ENCODE results near the gene LILRA6.

DNA sequence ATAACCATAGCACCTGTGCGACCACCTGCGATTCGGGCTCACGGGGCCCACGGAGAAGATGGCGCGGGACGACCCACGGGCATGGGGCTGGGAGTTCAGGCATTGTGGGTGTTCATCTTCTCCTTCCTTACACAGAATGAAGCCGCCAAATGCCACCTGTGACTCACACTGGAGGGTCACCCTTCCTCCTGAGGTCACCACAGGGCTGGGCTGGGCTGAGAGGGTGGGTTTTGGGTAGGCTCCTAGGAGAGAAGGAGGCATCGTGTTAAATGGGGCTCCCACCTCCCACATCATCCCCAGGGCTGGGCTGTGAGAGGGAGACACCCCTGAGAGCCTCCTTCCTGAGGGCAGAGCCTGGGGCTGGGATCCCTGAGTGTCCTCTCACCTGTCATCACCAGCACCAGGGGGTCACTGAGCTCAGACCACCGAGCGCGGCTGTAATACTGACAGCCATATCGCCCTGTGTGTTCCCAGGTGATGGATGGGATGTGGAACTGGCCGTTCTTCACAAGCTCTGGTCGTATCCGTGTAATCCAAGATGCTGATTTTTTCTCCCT, 36.9 kb upstream of the LILRA6 start:
- TF ChIP-seq EP300 (IDR thresholded peaks at IDR 0.05; ENCODE audit: borderline replicate concordance) = no peak
- no peak for TF ChIP-seq RAD21 (IDR thresholded peaks at IDR 0.05; ENCODE audit: low read depth)
- TF ChIP-seq FOXM1 (IDR thresholded peaks at IDR 0.05; ENCODE audit: borderline replicate concordance, low read depth) = no peak
- no peak for TF ChIP-seq NFIC (IDR thresholded peaks at IDR 0.05)
- no peak for TF ChIP-seq CEBPB (IDR thresholded peaks at IDR 0.05)
- no peak for TF ChIP-seq TAF1 (IDR thresholded peaks at IDR 0.05; ENCODE audit: low read depth)
- TF ChIP-seq, protein P1, sequence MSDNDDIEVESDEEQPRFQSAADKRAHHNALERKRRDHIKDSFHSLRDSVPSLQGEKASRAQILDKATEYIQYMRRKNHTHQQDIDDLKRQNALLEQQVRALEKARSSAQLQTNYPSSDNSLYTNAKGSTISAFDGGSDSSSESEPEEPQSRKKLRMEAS (IDR thresholded peaks at IDR 0.05) = no peak
- no peak for TF ChIP-seq YY1 (IDR thresholded peaks at IDR 0.05; ENCODE audit: low read depth)
- TF ChIP-seq, protein P2, sequence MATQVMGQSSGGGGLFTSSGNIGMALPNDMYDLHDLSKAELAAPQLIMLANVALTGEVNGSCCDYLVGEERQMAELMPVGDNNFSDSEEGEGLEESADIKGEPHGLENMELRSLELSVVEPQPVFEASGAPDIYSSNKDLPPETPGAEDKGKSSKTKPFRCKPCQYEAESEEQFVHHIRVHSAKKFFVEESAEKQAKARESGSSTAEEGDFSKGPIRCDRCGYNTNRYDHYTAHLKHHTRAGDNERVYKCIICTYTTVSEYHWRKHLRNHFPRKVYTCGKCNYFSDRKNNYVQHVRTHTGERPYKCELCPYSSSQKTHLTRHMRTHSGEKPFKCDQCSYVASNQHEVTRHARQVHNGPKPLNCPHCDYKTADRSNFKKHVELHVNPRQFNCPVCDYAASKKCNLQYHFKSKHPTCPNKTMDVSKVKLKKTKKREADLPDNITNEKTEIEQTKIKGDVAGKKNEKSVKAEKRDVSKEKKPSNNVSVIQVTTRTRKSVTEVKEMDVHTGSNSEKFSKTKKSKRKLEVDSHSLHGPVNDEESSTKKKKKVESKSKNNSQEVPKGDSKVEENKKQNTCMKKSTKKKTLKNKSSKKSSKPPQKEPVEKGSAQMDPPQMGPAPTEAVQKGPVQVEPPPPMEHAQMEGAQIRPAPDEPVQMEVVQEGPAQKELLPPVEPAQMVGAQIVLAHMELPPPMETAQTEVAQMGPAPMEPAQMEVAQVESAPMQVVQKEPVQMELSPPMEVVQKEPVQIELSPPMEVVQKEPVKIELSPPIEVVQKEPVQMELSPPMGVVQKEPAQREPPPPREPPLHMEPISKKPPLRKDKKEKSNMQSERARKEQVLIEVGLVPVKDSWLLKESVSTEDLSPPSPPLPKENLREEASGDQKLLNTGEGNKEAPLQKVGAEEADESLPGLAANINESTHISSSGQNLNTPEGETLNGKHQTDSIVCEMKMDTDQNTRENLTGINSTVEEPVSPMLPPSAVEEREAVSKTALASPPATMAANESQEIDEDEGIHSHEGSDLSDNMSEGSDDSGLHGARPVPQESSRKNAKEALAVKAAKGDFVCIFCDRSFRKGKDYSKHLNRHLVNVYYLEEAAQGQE (IDR thresholded peaks at IDR 0.05; ENCODE audit: low read depth) = no peak
- no peak for TF ChIP-seq TEAD4 (IDR thresholded peaks at IDR 0.05)
- TF ChIP-seq CREB1 (IDR thresholded peaks at IDR 0.05; ENCODE audit: low read depth) = no peak
- no peak for TF ChIP-seq TCF12 (IDR thresholded peaks at IDR 0.05; ENCODE audit: low read depth)
- TF ChIP-seq EGR1 (IDR thresholded peaks at IDR 0.05) = no peak
- TF ChIP-seq, protein P3, sequence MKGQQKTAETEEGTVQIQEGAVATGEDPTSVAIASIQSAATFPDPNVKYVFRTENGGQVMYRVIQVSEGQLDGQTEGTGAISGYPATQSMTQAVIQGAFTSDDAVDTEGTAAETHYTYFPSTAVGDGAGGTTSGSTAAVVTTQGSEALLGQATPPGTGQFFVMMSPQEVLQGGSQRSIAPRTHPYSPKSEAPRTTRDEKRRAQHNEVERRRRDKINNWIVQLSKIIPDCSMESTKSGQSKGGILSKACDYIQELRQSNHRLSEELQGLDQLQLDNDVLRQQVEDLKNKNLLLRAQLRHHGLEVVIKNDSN (IDR thresholded peaks at IDR 0.05) = no peak
